ENCODE measurements around the gene NLRC5. TPM values are rescaled to one million over a fixed set of nuclear protein-coding genes. Genes with fewer than 3 reads are reported as not detected.

The NLRC5 gene
- total RNA-seq, 6 experiments from 2014 or later, result 18.2 to 26.2 (median 21.7) TPM

DNA sequence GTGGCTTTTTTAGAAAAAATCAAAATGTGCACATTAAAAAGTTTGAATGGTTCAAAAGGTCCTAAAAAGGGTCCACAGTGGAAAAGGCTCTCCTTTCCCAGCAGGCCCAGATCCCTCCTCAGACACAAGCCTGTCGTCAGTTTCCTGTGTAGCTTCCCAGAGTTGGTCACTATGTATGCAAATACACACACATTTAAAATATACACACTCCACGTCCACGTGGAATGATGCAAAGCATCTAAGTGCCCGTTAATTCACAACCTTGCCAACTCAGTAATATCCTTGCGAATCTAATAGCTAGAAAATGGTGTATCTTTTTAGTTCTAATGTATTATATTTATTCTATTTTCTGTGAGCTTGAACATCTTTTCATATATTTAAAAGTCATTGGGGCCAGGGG is 17.7 kb downstream of the NLRC5 start:
- TF ChIP-seq CTCF (IDR thresholded peaks at IDR 0.05), result no peak
- peaks cover 21% of the 10 kb centered on the region for H3K36me3 Mint-ChIP-seq (ENCODE audit: low read depth)
- H3K9me3 Mint-ChIP-seq, result no peaks in the 10 kb centered on the region
- peak overlapping the region; percentile 53 for H3K27ac Mint-ChIP-seq
- peaks cover 1% of the 10 kb centered on the region; the same call in 1 of the 2 replicates for H3K27me3 Mint-ChIP-seq (ENCODE audit: insufficient read depth)
- peaks cover 29% of the 10 kb centered on the region for H3K4me1 Mint-ChIP-seq (ENCODE audit: low read depth)
- DNase-seq, result no peak
- H3K4me3 Mint-ChIP-seq, result no peak overlapping the region

GRCh38 chr16:57007530-57007929 is 18.2 kb downstream of the NLRC5 start:
- H3K4me3 Mint-ChIP-seq, result no peak overlapping the region
- H3K4me1 Mint-ChIP-seq (ENCODE audit: low read depth), result peaks cover 33% of the 10 kb centered on the region

GRCh38 chr16:57008440-57008839 is 19.1 kb downstream of the NLRC5 start:
- no peak overlapping the region for H3K27ac Mint-ChIP-seq
- no peak for DNase-seq
- peaks cover 42% of the 10 kb centered on the region for H3K4me1 Mint-ChIP-seq (ENCODE audit: low read depth)
- no peak overlapping the region for H3K4me3 Mint-ChIP-seq
- no peak for TF ChIP-seq CTCF (IDR thresholded peaks at IDR 0.05)
- peaks cover 16% of the 10 kb centered on the region for H3K36me3 Mint-ChIP-seq (ENCODE audit: low read depth)
- no peaks in the 10 kb centered on the region for H3K27me3 Mint-ChIP-seq (ENCODE audit: insufficient read depth)
- H3K9me3 Mint-ChIP-seq, result no peaks in the 10 kb centered on the region

More at GRCh38 chr16:57007530-57007929, 18.2 kb downstream of the NLRC5 start:
- no peak for TF ChIP-seq CTCF (IDR thresholded peaks at IDR 0.05)
- Mint-ChIP-seq H3K27me3 (ENCODE audit: insufficient read depth) (no peaks in the 10 kb centered on the region), H3K9me3 (no peaks in the 10 kb centered on the region), H3K36me3 (ENCODE audit: low read depth) (peaks cover 17% of the 10 kb centered on the region), H3K27ac (peak overlapping the region; percentile 11; the same call in 1 of the 2 replicates)
- no peak for DNase-seq

DNA sequence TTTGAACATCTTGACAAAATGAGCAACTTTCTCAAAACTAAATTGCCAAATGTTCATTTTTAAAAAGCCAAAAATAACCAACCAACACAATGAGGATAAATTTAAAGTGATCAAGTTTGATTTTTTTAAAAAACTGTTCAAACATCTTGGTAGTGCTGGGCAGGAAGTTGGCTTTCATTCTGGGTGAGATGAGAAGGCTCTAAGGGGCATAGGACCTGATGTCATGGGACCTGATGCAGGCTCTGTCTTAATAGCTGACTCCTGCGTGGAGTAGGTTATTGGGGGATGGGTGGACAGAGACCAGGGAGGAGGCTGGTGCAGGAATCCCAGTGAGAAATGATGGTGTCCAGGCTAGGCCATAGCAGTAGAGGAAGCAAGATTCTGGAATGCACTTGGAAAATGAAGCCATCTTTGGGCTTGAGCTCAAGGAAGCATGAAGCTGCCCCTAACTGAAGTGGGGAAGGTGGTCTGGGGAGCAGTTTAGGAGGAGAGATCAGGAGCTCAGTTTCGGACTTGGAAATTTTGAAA is 20.4 kb downstream of the NLRC5 start:
- Mint-ChIP-seq H3K4me3 (no peak overlapping the region), H3K36me3 (ENCODE audit: low read depth) (peaks cover 14% of the 10 kb centered on the region), H3K9me3 (no peaks in the 10 kb centered on the region), H3K27ac (no peak overlapping the region), H3K4me1 (ENCODE audit: low read depth) (peaks cover 55% of the 10 kb centered on the region), H3K27me3 (ENCODE audit: insufficient read depth) (no peaks in the 10 kb centered on the region)
- TF ChIP-seq CTCF (IDR thresholded peaks at IDR 0.05), result no peak
- no peak for DNase-seq

- no peak for DNase-seq
- H3K4me1 Mint-ChIP-seq (ENCODE audit: low read depth), result peaks cover 70% of the 10 kb centered on the region
- peaks cover 21% of the 10 kb centered on the region for H3K36me3 Mint-ChIP-seq (ENCODE audit: low read depth)
- no peaks in the 10 kb centered on the region for H3K27me3 Mint-ChIP-seq (ENCODE audit: insufficient read depth)
- peak overlapping the region; percentile 63 for H3K27ac Mint-ChIP-seq
- TF ChIP-seq CTCF (IDR thresholded peaks at IDR 0.05), result no peak
- peak overlapping the region; percentile 46 for H3K4me3 Mint-ChIP-seq
- no peaks in the 10 kb centered on the region for H3K9me3 Mint-ChIP-seq
Measured at GRCh38 chr16:57012353-57012752, 23.0 kb downstream of the NLRC5 start.

All from HFFc6 (cell line).